Natural killer cell (primary cell): Measurements from ENCODE around the gene TSHZ3. TPM values are rescaled to one million over a fixed set of nuclear protein-coding genes. Genes with fewer than 3 reads are reported as not detected.

Experiments used
- ATAC-seq, 3 donors: fragments of 150-1000 bp in 2 of 3; fragments of 200-7000 bp in 1 of 3; cut with Tn5 transposase; 1 replicate in 1 of 3; 2 replicates in 2 of 3; pipeline ENCODE4 v1.10.0; 2021; ENCODE audit warnings: mild to moderate bottlenecking in 2 of 3, moderate library complexity in 2 of 3
- DNase-seq, 2 donors: peaks; one replicate each; pipeline versions ENCODE4 v3.0.0 to v3.0.0-alpha.2; 2013 to 2021; ENCODE audit warnings: mixed read lengths in 1 of 2
- H3K27ac ChIP-seq: one replicate; pipeline ENCODE4 v1.5.1; 2013; ENCODE audit warnings: mild to moderate bottlenecking, low read length
- H3K27me3 ChIP-seq: one replicate; pipeline ENCODE4 v1.6.1; 2013; ENCODE audit warnings: low read length; ENCODE audit not compliant: control insufficient read depth, insufficient read depth
- H3K36me3 ChIP-seq: one replicate; pipeline ENCODE4 v1.6.1; 2013; ENCODE audit warnings: low read length; ENCODE audit not compliant: control insufficient read depth, insufficient read depth
- H3K4me1 ChIP-seq: one replicate; pipeline ENCODE4 v1.6.1; 2013; ENCODE audit warnings: low read length; ENCODE audit not compliant: control insufficient read depth, insufficient read depth
- H3K4me3 ChIP-seq: one replicate; pipeline ENCODE4 v1.5.1; 2013; ENCODE audit warnings: low read length
- H3K9me3 ChIP-seq: one replicate; pipeline ENCODE4 v1.6.1; 2013; ENCODE audit warnings: low read length; ENCODE audit not compliant: control insufficient read depth, insufficient read depth
- H3K27ac Mint-ChIP-seq, 2 donors: one replicate each; pipeline ENCODE4 v1.8.0; 2022; ENCODE audit warnings: mild to moderate bottlenecking in 2 of 2, mixed read lengths in 2 of 2, moderate library complexity in 1 of 2
- H3K27me3 Mint-ChIP-seq, 2 donors: one replicate each; pipeline ENCODE4 v1.8.0; 2022; ENCODE audit warnings: low read depth in 2 of 2, mixed read lengths in 2 of 2
- H3K36me3 Mint-ChIP-seq: one replicate; pipeline ENCODE4 v1.8.0; 2022; ENCODE audit warnings: mixed read lengths
- H3K4me1 Mint-ChIP-seq, 2 donors: one replicate each; pipeline ENCODE4 v1.8.0; 2022; ENCODE audit warnings: mixed read lengths in 2 of 2
- H3K4me3 Mint-ChIP-seq: one replicate; pipeline ENCODE4 v1.8.0; 2022; ENCODE audit warnings: mild to moderate bottlenecking, moderate library complexity, mixed read lengths
- H3K9me3 Mint-ChIP-seq, 2 donors: one replicate each; pipeline ENCODE4 v1.8.0; 2022; ENCODE audit warnings: mixed read lengths in 2 of 2
- CTCF ChIP-seq: fragments of 200-600 bp; IDR thresholded peaks from one replicate; pipeline ENCODE4 v1.8.0; 2022; ENCODE audit warnings: antibody characterized with exemption
- WGBS: methylation state at CpG from one replicate; pipeline ENCODE4 v1.1.7; 2013; ENCODE audit warnings: missing lambda C conversion rate; ENCODE audit not compliant: insufficient coverage; 5-methylcytosine and 5-hydroxymethylcytosine counted together
- intact Hi-C: fragments of 100-400 bp; cut with micrococcal nuclease; formaldehyde crosslinking; loops from one replicate; pipeline ENCODE4 v1.14.2; 2022
- total RNA-seq, 4 donors: library from RNA; stranded (reverse); fragments of 120-200 nt in 1 of 4; gene quantifications; one replicate each; pipeline versions ENCODE4 v1.2.3 to v1.2.4, GENCODE V29; 2013 to 2022

TSHZ3 gene
- total RNA-seq, 3 donors from 2014 or later (not counting 1 experiment from before 2014, with no cell fraction given), result 5.3 to 8.1 (median 6.2) TPM

- H3K27ac Mint-ChIP-seq, result no peak overlapping the region
- intact Hi-C loops, result no loop called here
- WGBS, result 8% methylated on average over 8 of the region's 10 CpGs
- H3K9me3 Mint-ChIP-seq, result no peaks in the 10 kb centered on the region
- Histone ChIP-seq H3K27ac (no peak overlapping the region), H3K4me1 (peaks cover 60% of the 10 kb centered on the region), H3K27me3 (peaks cover 70% of the 10 kb centered on the region), H3K36me3 (no peaks in the 10 kb centered on the region), H3K9me3 (no peaks in the 10 kb centered on the region), H3K4me3 (no peak overlapping the region)
- H3K4me3 Mint-ChIP-seq, result no peak overlapping the region
- TF ChIP-seq CTCF, result no peak
- H3K4me1 Mint-ChIP-seq, result peaks cover 49 to 59% of the 10 kb centered on the region in 2 donors
- ATAC-seq (no peak), DNase-seq (peak in 1 of 2 donors; percentile 11)
- no peaks in the 10 kb centered on the region for H3K36me3 Mint-ChIP-seq
- H3K27me3 Mint-ChIP-seq, result peaks cover 73 to 75% of the 10 kb centered on the region in 2 donors
Measured at GRCh38 chr19:31354316-31354715, 5.1 kb upstream of the TSHZ3 start.

- Histone ChIP-seq H3K4me3 (no peak overlapping the region), H3K9me3 (no peaks in the 10 kb centered on the region), H3K27ac (no peak overlapping the region), H3K36me3 (no peaks in the 10 kb centered on the region), H3K4me1 (peaks cover 60% of the 10 kb centered on the region), H3K27me3 (peaks cover 70% of the 10 kb centered on the region)
- 4% methylated on average over 10 of the region's 10 CpGs for WGBS
- ATAC-seq (no peak), DNase-seq (peak in 1 of 2 donors; percentile 39)
- Mint-ChIP-seq H3K4me1 (peaks cover 49 to 61% of the 10 kb centered on the region in 2 donors), H3K4me3 (peak overlapping the region; percentile 60), H3K27me3 (peaks cover 68 to 70% of the 10 kb centered on the region in 2 donors), H3K27ac (no peak overlapping the region), H3K9me3 (no peaks in the 10 kb centered on the region), H3K36me3 (no peaks in the 10 kb centered on the region)
- no peak for TF ChIP-seq CTCF
- intact Hi-C loops, result no loop called here
Measured at GRCh38 chr19:31353833-31354232, 4.6 kb upstream of the TSHZ3 start.

GRCh38 chr19:31352782-31353651, 3.8 kb upstream of the TSHZ3 start:
- WGBS, result 7% methylated on average over 41 of the region's 43 CpGs
- no peak overlapping the region for H3K27ac Mint-ChIP-seq
- H3K27me3 ChIP-seq, result peaks cover 63% of the 10 kb centered on the region

More at GRCh38 chr19:31352782-31353651, 3.8 kb upstream of the TSHZ3 start:
- peaks cover 68% of the 10 kb centered on the region for H3K4me1 ChIP-seq
- no peaks in the 10 kb centered on the region for H3K36me3 ChIP-seq
- peak in 1 of 2 donors; percentile 18 for DNase-seq
- no peak for ATAC-seq
- no peak for TF ChIP-seq CTCF
- no peak overlapping the region for H3K27ac ChIP-seq
- no peaks in the 10 kb centered on the region for H3K36me3 Mint-ChIP-seq
- H3K27me3 Mint-ChIP-seq, result peaks cover 66 to 67% of the 10 kb centered on the region in 2 donors
- H3K4me3 ChIP-seq, result no peak overlapping the region
- H3K9me3 ChIP-seq, result no peaks in the 10 kb centered on the region
- no peaks in the 10 kb centered on the region for H3K9me3 Mint-ChIP-seq
- H3K4me3 Mint-ChIP-seq, result peak overlapping the region; percentile 60
- H3K4me1 Mint-ChIP-seq, result peaks cover 57 to 69% of the 10 kb centered on the region in 2 donors
- intact Hi-C loops, result no loop called here
